Neural cell (in vitro differentiated cells): ENCODE data around the gene CACNA2D1. TPM values are rescaled to one million over a fixed set of nuclear protein-coding genes. Genes with fewer than 3 reads are reported as not detected.
A peak's percentile ranks its signal among the peaks of the same experiment; 100 is the strongest.

Source experiments
- H2AFZ ChIP-seq: fragments of 200-600, 300-800 bp; sonication (generic), shearing (Covaris generic); 2 replicates; pipeline ENCODE4 v1.6.0; 2014; ENCODE audit warnings: low read depth, mild to moderate bottlenecking, antibody characterized with exemption, low read length, moderate library complexity
- H3F3A ChIP-seq: fragments of 200-600 bp; shearing (Covaris generic); 2 replicates; pipeline ENCODE4 v1.6.1; 2016; ENCODE audit warnings: mild to moderate bottlenecking, moderate library complexity, mixed read lengths, antibody characterized with exemption, low read length; ENCODE audit not compliant: insufficient read depth, poor library complexity, severe bottlenecking
- H3K27ac ChIP-seq: fragments of 200-600, 300-800 bp; sonication (generic), shearing (Covaris generic); 2 replicates; pipeline ENCODE4 v1.5.1; 2014; ENCODE audit warnings: mild to moderate bottlenecking, low read length, moderate library complexity
- H3K27me3 ChIP-seq: fragments of 300-800, 200-600 bp; sonication (generic), shearing (Covaris generic); 2 replicates; pipeline ENCODE4 v1.6.0; 2014; ENCODE audit warnings: mild to moderate bottlenecking, low read depth, low read length, moderate library complexity; ENCODE audit not compliant: insufficient read depth
- H3K36me3 ChIP-seq: fragments of 300-800, 200-600 bp; sonication (generic), shearing (Covaris generic); 2 replicates; pipeline ENCODE4 v1.5.1; 2014; ENCODE audit warnings: mild to moderate bottlenecking, antibody characterized with exemption, low read length, moderate library complexity; ENCODE audit not compliant: insufficient read depth
- H3K4me2 ChIP-seq: fragments of 300-800, 200-600 bp; sonication (generic), shearing (Covaris generic); 2 replicates; pipeline ENCODE4 v1.6.0; 2014; ENCODE audit warnings: mild to moderate bottlenecking, low read length
- H3K4me3 ChIP-seq: fragments of 300-800, 200-600 bp; sonication (generic), shearing (Covaris generic); 2 replicates; pipeline ENCODE4 v1.5.1; 2014; ENCODE audit warnings: mild to moderate bottlenecking, low read length, moderate library complexity
- H3K79me2 ChIP-seq: fragments of 200-600 bp; shearing (Covaris generic); replicated peaks from 2 replicates; pipeline ENCODE4 v1.6.0; 2014; ENCODE audit warnings: mild to moderate bottlenecking, low read length, moderate library complexity; ENCODE audit not compliant: insufficient read depth
- H3K9ac ChIP-seq: fragments of 300-800, 200-600 bp; sonication (generic), shearing (Covaris generic); 2 replicates; pipeline ENCODE4 v1.6.1; 2016; ENCODE audit warnings: mild to moderate bottlenecking, low read length, mixed read lengths
- H3K9me2 ChIP-seq: fragments of 200-600 bp; shearing (Covaris generic); 2 replicates; pipeline ENCODE4 v1.6.1; 2016; ENCODE audit warnings: mild to moderate bottlenecking, low read length, mixed read lengths; ENCODE audit not compliant: insufficient read depth
- H3K9me3 ChIP-seq: fragments of 200-600, 300-800 bp; sonication (generic), shearing (Covaris generic); 2 replicates; pipeline ENCODE4 v1.6.1; 2016; ENCODE audit warnings: mild to moderate bottlenecking, mixed run types, low read length, moderate library complexity, mixed read lengths
- H4K20me1 ChIP-seq: fragments of 200-600 bp; shearing (Covaris generic); 2 replicates; pipeline ENCODE4 v1.6.1; 2016; ENCODE audit warnings: mild to moderate bottlenecking, mixed run types; ENCODE audit not compliant: insufficient read depth
- EP300 ChIP-seq: fragments of 450-650 bp; conservative IDR thresholded peaks from 2 replicates; pipeline ENCODE4 v1.6.1; 2014; ENCODE audit warnings: antibody characterized with exemption, mild to moderate bottlenecking, moderate library complexity; ENCODE audit not compliant: poor library complexity, severe bottlenecking
- EZH2 ChIP-seq: fragments of 200-600, 300-800 bp; shearing (Covaris generic), sonication (generic); IDR thresholded peaks from 2 replicates; pipeline ENCODE4 v1.6.1; 2014; ENCODE audit warnings: antibody characterized with exemption, low read length, borderline replicate concordance, mild to moderate bottlenecking; ENCODE audit not compliant: insufficient read depth, poor library complexity, severe bottlenecking
- MXI1 ChIP-seq: fragments of 450-650 bp; conservative IDR thresholded peaks from 2 replicates; pipeline ENCODE4 v1.6.1; 2014; ENCODE audit warnings: antibody characterized with exemption, mild to moderate bottlenecking; ENCODE audit not compliant: poor library complexity, severe bottlenecking
- POLR2AphosphoS5 ChIP-seq: IDR thresholded peaks from 2 replicates; pipeline ENCODE4 v1.6.1; 2012
- RAD21 ChIP-seq: fragments of 450-650 bp; conservative IDR thresholded peaks from 2 replicates; pipeline ENCODE4 v1.6.1; 2014; ENCODE audit warnings: antibody characterized with exemption, mild to moderate bottlenecking, moderate library complexity
- SMC3 ChIP-seq: fragments of 450-650 bp; conservative IDR thresholded peaks from 2 replicates; pipeline ENCODE4 v1.6.1; 2014; ENCODE audit warnings: antibody characterized with exemption, mild to moderate bottlenecking, moderate library complexity; ENCODE audit not compliant: poor library complexity
- TAF1 ChIP-seq: IDR thresholded peaks from 2 replicates; pipeline ENCODE4 v1.6.1; 2012; ENCODE audit warnings: low read depth
- polyA plus RNA-seq: library from polyadenylated mRNA; depleted of rRNA; stranded (reverse); fragments of >200 nt; gene quantifications from 2 replicates; pipeline ENCODE4 v1.2.3, GENCODE V29; 2014
- TF ChIP-seq, protein P1 (sequence below): IDR thresholded peaks from 2 replicates; pipeline ENCODE4 v1.6.1; 2012; ENCODE audit warnings: borderline replicate concordance
- TF ChIP-seq, protein P2 (sequence below): fragments of 450-650 bp; IDR thresholded peaks from 2 replicates; pipeline ENCODE4 v1.5.1; 2014; ENCODE audit warnings: antibody characterized with exemption, mild to moderate bottlenecking, moderate library complexity; ENCODE audit not compliant: poor library complexity, severe bottlenecking

Gene CACNA2D1
- polyA plus RNA-seq, 1 donor from 2014 or later = 7.0 TPM

DNA sequence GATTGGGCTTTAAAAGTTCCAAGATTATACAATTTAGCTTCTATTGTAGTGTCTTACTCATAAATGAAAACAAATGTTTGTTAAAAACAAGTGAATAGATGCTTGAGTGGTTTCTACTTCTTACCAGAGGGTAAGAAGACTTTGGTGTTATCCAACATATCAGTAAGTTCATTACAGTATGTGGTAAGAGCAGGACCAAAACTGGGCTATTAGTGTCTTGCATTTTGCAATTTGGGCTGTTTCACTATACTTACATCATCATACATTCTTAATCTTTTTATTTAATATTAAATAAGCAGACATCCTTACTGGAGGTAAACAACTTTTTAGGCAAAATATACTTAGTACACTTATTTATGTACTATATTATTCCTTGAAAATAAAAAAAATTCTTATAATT is 425.4 kb downstream of the CACNA2D1 start:
- no peak overlapping the region for H2AFZ ChIP-seq
- H3K9me3 ChIP-seq = no peaks in the 10 kb centered on the region
- no peak overlapping the region for H3K4me2 ChIP-seq
- H3F3A ChIP-seq = no peaks in the 10 kb centered on the region
- TF ChIP-seq MXI1 = no peak
- no peak for TF ChIP-seq POLR2AphosphoS5
- no peak for TF ChIP-seq RAD21
- TF ChIP-seq EZH2 = no peak
- TF ChIP-seq, protein P1, sequence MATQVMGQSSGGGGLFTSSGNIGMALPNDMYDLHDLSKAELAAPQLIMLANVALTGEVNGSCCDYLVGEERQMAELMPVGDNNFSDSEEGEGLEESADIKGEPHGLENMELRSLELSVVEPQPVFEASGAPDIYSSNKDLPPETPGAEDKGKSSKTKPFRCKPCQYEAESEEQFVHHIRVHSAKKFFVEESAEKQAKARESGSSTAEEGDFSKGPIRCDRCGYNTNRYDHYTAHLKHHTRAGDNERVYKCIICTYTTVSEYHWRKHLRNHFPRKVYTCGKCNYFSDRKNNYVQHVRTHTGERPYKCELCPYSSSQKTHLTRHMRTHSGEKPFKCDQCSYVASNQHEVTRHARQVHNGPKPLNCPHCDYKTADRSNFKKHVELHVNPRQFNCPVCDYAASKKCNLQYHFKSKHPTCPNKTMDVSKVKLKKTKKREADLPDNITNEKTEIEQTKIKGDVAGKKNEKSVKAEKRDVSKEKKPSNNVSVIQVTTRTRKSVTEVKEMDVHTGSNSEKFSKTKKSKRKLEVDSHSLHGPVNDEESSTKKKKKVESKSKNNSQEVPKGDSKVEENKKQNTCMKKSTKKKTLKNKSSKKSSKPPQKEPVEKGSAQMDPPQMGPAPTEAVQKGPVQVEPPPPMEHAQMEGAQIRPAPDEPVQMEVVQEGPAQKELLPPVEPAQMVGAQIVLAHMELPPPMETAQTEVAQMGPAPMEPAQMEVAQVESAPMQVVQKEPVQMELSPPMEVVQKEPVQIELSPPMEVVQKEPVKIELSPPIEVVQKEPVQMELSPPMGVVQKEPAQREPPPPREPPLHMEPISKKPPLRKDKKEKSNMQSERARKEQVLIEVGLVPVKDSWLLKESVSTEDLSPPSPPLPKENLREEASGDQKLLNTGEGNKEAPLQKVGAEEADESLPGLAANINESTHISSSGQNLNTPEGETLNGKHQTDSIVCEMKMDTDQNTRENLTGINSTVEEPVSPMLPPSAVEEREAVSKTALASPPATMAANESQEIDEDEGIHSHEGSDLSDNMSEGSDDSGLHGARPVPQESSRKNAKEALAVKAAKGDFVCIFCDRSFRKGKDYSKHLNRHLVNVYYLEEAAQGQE = no peak
- TF ChIP-seq SMC3 = no peak
- TF ChIP-seq, protein P2, sequence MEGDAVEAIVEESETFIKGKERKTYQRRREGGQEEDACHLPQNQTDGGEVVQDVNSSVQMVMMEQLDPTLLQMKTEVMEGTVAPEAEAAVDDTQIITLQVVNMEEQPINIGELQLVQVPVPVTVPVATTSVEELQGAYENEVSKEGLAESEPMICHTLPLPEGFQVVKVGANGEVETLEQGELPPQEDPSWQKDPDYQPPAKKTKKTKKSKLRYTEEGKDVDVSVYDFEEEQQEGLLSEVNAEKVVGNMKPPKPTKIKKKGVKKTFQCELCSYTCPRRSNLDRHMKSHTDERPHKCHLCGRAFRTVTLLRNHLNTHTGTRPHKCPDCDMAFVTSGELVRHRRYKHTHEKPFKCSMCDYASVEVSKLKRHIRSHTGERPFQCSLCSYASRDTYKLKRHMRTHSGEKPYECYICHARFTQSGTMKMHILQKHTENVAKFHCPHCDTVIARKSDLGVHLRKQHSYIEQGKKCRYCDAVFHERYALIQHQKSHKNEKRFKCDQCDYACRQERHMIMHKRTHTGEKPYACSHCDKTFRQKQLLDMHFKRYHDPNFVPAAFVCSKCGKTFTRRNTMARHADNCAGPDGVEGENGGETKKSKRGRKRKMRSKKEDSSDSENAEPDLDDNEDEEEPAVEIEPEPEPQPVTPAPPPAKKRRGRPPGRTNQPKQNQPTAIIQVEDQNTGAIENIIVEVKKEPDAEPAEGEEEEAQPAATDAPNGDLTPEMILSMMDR = no peak
- no peak for TF ChIP-seq TAF1
- no peak for TF ChIP-seq EP300
- no peaks in the 10 kb centered on the region for H3K9me2 ChIP-seq
- H3K27ac ChIP-seq = no peak overlapping the region
- no peaks in the 10 kb centered on the region for H4K20me1 ChIP-seq
- H3K27me3 ChIP-seq = no peaks in the 10 kb centered on the region
- H3K4me3 ChIP-seq = no peak overlapping the region
- H3K36me3 ChIP-seq = no peaks in the 10 kb centered on the region
- no peak overlapping the region for H3K9ac ChIP-seq
- no peaks in the 10 kb centered on the region for H3K79me2 ChIP-seq

DNA sequence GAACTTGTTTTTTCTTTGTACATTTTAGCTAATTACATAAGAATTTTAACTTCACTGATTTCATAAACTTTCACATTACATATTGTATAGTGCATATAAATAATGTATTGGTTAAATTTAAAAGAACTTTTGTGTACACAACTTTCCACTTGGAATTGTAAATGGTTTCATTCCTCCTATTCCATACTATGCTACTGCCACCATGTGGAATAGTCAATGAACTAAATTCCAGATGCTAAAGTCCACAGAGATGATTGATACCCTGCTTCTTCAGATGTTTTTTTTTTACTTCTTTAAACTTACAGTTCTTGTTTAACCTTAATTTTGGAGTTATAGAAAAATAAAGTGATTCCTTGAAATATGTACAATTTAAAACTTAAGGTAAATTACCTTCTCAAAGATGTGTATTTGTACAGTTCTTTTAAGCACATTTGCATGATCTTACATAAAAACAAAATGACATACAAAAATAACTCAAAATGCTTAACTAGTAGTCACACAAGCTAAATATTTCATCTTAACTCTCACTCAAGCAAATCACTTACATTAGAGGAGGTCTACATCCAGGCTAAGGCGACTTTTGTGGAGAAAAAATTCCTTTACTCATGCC is 426.1 kb downstream of the CACNA2D1 start:
- TF ChIP-seq EZH2 = no peak
- TF ChIP-seq, protein P1 = no peak
- no peak for TF ChIP-seq MXI1
- TF ChIP-seq, protein P2 = peak; percentile 82
- peak; percentile 89 for TF ChIP-seq RAD21
- TF ChIP-seq TAF1 = no peak
- no peak for TF ChIP-seq POLR2AphosphoS5
- TF ChIP-seq EP300 = no peak
- peak; percentile 92 for TF ChIP-seq SMC3
- Histone ChIP-seq H3K4me3 (no peak overlapping the region), H3F3A (no peaks in the 10 kb centered on the region), H3K4me2 (no peak overlapping the region), H3K36me3 (no peaks in the 10 kb centered on the region), H4K20me1 (no peaks in the 10 kb centered on the region), H3K79me2 (no peaks in the 10 kb centered on the region), H3K9ac (no peak overlapping the region), H3K9me2 (no peaks in the 10 kb centered on the region), H2AFZ (no peak overlapping the region), H3K27ac (no peak overlapping the region), H3K9me3 (no peaks in the 10 kb centered on the region), H3K27me3 (no peaks in the 10 kb centered on the region)
